ENCODE results near the gene PBX1. TPM values are rescaled to one million over a fixed set of nuclear protein-coding genes. Genes with fewer than 3 reads are reported as not detected.

Gene PBX1
- total RNA-seq, 4 donors from 2014 or later = 14.4 to 34.6 (median 22.0) TPM

DNA sequence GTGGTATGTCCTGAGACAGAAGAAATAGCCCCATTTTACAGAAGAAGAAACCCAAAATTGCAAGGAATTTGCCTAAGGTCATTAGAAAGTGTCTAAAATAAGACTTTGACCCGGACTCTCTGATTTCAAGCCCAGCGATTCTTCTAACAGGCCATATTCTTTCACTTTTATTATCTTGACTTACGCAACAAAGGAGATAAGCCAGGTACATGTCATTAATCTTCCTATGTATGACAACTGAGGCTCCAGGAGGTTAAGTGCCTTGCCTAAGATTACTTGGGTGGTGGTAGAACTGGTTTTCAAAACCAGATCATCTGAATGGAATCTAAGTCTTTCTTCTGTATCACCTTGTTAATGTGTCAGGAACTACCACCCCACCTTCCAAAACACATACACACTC lies 124.3 kb downstream of the PBX1 start:
- no peaks in the 10 kb centered on the region for H3K36me3 ChIP-seq
- H3K4me3 ChIP-seq = no peak overlapping the region
- no peak overlapping the region for H3K27ac ChIP-seq
- H3K27me3 ChIP-seq = no peaks in the 10 kb centered on the region
- H3K4me1 ChIP-seq = peaks cover 12% of the 10 kb centered on the region
- TF ChIP-seq POLR2A (IDR thresholded peaks at IDR 0.05) (no peak), EP300 (IDR thresholded peaks at IDR 0.05) (no peak), POLR2AphosphoS5 (IDR thresholded peaks at IDR 0.05) (no peak)
- TF ChIP-seq, protein P1, sequence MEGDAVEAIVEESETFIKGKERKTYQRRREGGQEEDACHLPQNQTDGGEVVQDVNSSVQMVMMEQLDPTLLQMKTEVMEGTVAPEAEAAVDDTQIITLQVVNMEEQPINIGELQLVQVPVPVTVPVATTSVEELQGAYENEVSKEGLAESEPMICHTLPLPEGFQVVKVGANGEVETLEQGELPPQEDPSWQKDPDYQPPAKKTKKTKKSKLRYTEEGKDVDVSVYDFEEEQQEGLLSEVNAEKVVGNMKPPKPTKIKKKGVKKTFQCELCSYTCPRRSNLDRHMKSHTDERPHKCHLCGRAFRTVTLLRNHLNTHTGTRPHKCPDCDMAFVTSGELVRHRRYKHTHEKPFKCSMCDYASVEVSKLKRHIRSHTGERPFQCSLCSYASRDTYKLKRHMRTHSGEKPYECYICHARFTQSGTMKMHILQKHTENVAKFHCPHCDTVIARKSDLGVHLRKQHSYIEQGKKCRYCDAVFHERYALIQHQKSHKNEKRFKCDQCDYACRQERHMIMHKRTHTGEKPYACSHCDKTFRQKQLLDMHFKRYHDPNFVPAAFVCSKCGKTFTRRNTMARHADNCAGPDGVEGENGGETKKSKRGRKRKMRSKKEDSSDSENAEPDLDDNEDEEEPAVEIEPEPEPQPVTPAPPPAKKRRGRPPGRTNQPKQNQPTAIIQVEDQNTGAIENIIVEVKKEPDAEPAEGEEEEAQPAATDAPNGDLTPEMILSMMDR (IDR thresholded peaks at IDR 0.05) = no peak
- H3K9me3 ChIP-seq = no peaks in the 10 kb centered on the region
- DNase-seq (ENCODE audit: low spot score in 2 of 2) = no peak
- 64% methylated on average over 3 of the region's 3 CpGs for WGBS

DNA sequence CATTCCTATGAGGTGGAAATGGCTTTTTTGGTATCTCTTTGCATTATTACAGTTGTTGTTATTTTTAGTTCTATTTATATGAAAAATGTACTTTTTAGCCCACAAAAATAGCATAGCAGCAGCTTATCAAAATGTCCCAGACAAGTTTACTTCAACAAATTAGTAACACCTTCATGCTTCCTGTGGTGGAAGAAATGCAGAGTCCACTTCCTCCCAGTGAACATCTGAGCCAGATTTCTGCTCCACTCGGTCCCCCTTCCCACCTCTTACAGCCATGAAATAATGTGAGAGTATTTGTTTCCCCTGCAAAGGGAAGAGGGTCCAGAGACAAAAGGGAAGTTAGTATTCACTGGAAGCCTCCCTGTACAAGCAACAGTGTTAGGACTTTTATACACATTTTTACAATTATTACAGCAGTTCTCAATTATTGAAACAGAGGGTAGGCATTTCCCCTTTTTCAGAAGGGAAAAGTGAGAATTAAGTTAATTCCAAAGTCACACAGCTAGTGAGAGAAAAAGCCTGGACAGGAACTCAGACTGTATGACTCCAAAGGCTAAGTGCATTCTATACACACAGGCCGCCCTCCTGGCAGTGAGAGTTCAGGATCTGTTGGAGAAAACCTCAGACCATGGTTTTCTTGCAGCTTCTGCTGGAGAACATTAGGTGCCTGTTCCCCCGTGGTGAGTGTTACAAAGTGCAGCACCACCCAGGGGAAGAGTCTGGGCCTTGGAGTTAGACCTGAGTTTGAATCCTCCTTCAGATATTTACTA lies 126.5 kb downstream of the PBX1 start:
- WGBS = 59% methylated on average over 3 of the region's 3 CpGs
- H3K4me1 ChIP-seq = peaks cover 12% of the 10 kb centered on the region
- no peak for DNase-seq (ENCODE audit: low spot score in 2 of 2)
- H3K27ac ChIP-seq = no peak overlapping the region
- H3K27me3 ChIP-seq = no peaks in the 10 kb centered on the region
- H3K36me3 ChIP-seq = no peaks in the 10 kb centered on the region
- H3K9me3 ChIP-seq = no peaks in the 10 kb centered on the region
- H3K4me3 ChIP-seq = no peak overlapping the region
- TF ChIP-seq EP300 (IDR thresholded peaks at IDR 0.05) = no peak
- TF ChIP-seq, protein P1 (IDR thresholded peaks at IDR 0.05) = no peak
- no peak for TF ChIP-seq POLR2AphosphoS5 (IDR thresholded peaks at IDR 0.05)
- no peak for TF ChIP-seq POLR2A (IDR thresholded peaks at IDR 0.05)

GRCh38 chr1:164687777-164688176 lies 128.8 kb downstream of the PBX1 start:
- no peaks in the 10 kb centered on the region for H3K36me3 ChIP-seq
- WGBS = 92% methylated on average over 4 of the region's 4 CpGs
- peaks cover 6% of the 10 kb centered on the region for H3K4me1 ChIP-seq
- no peaks in the 10 kb centered on the region for H3K27me3 ChIP-seq
- no peak overlapping the region for H3K4me3 ChIP-seq
- TF ChIP-seq, protein P1 (IDR thresholded peaks at IDR 0.05) = no peak
- TF ChIP-seq EP300 (IDR thresholded peaks at IDR 0.05) (no peak), POLR2A (IDR thresholded peaks at IDR 0.05) (no peak), POLR2AphosphoS5 (IDR thresholded peaks at IDR 0.05) (no peak)
- DNase-seq (ENCODE audit: low spot score in 2 of 2) = no peak
- no peak overlapping the region for H3K27ac ChIP-seq
- H3K9me3 ChIP-seq = no peaks in the 10 kb centered on the region

DNA sequence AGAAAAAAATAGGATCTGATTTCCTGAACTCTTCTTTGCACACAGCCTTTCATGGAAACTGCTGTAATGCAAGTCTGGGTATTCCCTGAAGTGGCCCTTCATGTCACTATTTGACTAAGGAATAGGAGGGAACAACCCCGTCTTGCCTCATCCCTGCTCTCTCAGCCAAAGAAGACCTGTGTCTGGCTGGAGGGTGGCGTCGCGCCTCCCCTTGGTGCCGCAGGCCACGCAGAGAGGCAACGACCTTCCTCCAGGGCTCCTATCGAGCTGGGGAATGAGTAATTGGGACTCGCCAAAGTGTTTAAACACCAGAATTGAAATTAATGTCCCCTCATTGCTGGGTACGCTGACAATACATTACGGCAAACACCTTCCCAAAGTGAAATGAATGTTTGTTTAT lies 129.8 kb downstream of the PBX1 start:
- TF ChIP-seq, protein P1 (IDR thresholded peaks at IDR 0.05) = no peak
- no peak for DNase-seq (ENCODE audit: low spot score in 2 of 2)
- Histone ChIP-seq H3K4me3 (no peak overlapping the region), H3K27me3 (no peaks in the 10 kb centered on the region), H3K4me1 (peaks cover 3% of the 10 kb centered on the region), H3K27ac (no peak overlapping the region), H3K9me3 (no peaks in the 10 kb centered on the region), H3K36me3 (no peaks in the 10 kb centered on the region)
- WGBS = 92% methylated on average over 11 of the region's 11 CpGs

DNA sequence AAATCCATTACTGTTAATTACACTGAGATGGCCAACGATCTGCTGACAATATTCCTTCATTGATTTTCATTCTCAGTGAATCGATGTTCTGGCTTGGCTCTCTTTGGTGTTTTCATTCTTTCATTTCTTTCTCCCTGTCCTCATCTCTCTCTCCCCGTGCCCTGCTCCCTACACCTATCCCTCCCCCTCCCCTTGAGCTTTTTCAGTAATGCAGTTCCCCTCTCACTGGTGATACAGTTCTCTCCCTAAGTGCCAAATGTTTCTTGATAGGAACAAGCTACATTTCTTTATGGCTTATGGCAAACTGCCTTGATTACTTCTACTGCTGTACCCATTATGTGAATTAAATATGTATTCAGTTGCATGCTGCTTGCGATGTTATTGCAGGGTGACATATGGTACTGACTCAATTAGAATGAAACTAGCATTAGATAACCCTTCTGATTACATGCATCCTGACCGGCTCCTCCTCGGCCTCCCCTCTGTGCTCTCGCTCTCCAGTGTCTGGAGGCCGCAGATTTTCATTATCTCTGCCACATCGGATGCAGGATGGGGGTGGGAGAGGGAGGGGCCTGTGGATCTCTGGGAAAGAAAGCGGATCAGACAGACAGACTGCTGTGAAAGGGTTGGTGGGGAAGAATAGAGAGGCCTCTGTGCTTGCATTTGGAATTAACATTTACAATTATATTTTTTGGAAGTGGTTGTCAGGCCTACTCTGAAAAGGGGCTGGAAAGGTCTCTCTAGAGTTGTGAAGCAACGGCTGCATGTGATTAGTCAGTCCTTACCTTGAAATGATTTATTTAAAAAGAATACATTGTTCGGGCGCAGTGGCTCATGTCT lies 130.9 kb downstream of the PBX1 start:
- H3K27ac ChIP-seq = no peak overlapping the region
- TF ChIP-seq EP300 (IDR thresholded peaks at IDR 0.05) = no peak
- TF ChIP-seq POLR2A (IDR thresholded peaks at IDR 0.05) = no peak
- TF ChIP-seq, protein P1 (IDR thresholded peaks at IDR 0.05) = no peak
- no peaks in the 10 kb centered on the region for H3K4me1 ChIP-seq

More for the DNA sequence above, 130.9 kb downstream of the PBX1 start:
- Histone ChIP-seq H3K4me3 (no peak overlapping the region), H3K9me3 (no peaks in the 10 kb centered on the region), H3K27me3 (no peaks in the 10 kb centered on the region), H3K36me3 (no peaks in the 10 kb centered on the region)
- WGBS = 79% methylated on average over 13 of the region's 13 CpGs
- no peak for DNase-seq (ENCODE audit: low spot score in 2 of 2)
